ENCODE results near the gene TNNC2.
A peak's percentile ranks its signal among the peaks of the same experiment; 100 is the strongest.
"Not testable (repeated sequence)": the region's sequence is repeated elsewhere in the genome, so short reads cannot be mapped to it uniquely, and the experiment has no call there.

The TNNC2 gene

GRCh38 chr20:45819466-45819865 is 7.6 kb downstream of the TNNC2 start:
- peaks cover 33% of the 10 kb centered on the region for H3K27me3 Mint-ChIP-seq
- no peak overlapping the region for H3K4me3 Mint-ChIP-seq
- H3K9me3 Mint-ChIP-seq: no peaks in the 10 kb centered on the region
- no peak for DNase-seq
- H3K4me1 Mint-ChIP-seq (ENCODE audit: low read depth): peaks cover 19% of the 10 kb centered on the region
- H3K36me3 Mint-ChIP-seq (ENCODE audit: low read depth): peaks cover 32% of the 10 kb centered on the region
- H3K27ac Mint-ChIP-seq: no peak overlapping the region

DNA sequence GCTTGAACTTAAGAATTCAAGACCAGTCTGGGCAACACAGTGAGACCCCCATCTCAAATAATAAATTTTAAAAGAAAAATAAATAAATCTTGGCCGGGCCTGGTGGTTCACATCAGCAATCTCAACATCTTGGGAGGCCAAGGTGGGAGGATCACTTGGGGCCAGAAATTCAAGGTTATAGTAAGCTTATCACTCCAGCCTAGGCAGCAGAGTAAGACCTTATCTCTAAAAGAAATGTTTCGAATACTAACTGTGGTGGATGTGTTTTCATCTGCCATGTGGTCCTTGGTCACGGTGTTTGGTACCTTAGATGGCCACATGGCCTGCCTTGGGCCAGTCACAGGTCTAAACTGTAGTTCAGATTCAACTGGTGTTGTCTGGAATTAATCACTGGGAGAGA is 8.9 kb downstream of the TNNC2 start:
- H3K4me3 Mint-ChIP-seq: no peak overlapping the region
- peaks cover 21% of the 10 kb centered on the region for H3K27me3 Mint-ChIP-seq
- DNase-seq: no peak
- peaks cover 15% of the 10 kb centered on the region for H3K4me1 Mint-ChIP-seq (ENCODE audit: low read depth)
- H3K9me3 Mint-ChIP-seq: no peaks in the 10 kb centered on the region
- peaks cover 42% of the 10 kb centered on the region for H3K36me3 Mint-ChIP-seq (ENCODE audit: low read depth)
- no peak overlapping the region for H3K27ac Mint-ChIP-seq

DNA sequence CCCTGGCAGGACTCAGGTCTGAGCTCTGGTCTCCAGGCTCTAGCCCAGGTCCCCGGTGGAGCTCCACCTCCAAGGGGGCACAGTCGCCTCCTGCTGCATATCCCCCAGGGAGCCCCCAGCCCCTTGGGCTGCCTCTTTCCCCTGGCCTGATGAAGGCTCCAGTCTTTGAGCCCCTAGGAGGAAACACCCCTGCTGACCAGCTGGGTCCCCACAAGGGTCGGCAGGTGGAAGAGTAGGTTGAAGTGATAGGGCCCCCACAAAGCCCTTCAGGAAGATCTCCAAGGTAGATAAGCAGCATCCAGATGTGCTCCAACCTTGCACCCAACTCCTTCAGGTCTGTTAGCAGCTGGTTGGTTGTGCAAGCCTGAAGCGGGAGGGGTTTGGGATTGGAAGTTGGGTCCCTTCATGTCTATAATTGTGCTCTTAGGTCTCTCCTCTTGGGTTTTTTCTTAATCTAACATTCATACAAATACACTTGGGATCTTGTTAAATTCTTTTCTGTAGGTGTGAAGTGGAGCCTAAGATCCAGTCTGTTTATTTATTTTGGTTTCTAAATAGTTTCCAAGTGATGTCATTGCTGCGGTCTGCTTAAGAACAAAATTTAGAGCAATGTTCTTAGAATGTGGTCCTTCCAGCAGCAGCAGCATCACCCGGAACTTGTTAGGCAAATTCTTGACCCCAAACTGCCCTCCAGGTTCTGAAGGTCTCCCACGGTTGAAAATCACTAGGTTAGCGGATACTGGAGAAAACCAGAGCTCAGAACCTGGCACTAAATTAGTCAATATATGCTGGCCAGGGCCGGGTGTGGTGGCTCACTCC is 9.5 kb downstream of the TNNC2 start:
- peaks cover 17% of the 10 kb centered on the region for H3K4me1 Mint-ChIP-seq (ENCODE audit: low read depth)
- peaks cover 14% of the 10 kb centered on the region for H3K27me3 Mint-ChIP-seq
- H3K9me3 Mint-ChIP-seq: no peaks in the 10 kb centered on the region
- no peak overlapping the region for H3K4me3 Mint-ChIP-seq
- peaks cover 48% of the 10 kb centered on the region for H3K36me3 Mint-ChIP-seq (ENCODE audit: low read depth)
- DNase-seq: no peak
- H3K27ac Mint-ChIP-seq: no peak overlapping the region

GRCh38 chr20:45816951-45817350 is 10.2 kb downstream of the TNNC2 start:
- peaks cover 18% of the 10 kb centered on the region for H3K4me1 Mint-ChIP-seq (ENCODE audit: low read depth)
- H3K9me3 Mint-ChIP-seq: no peaks in the 10 kb centered on the region
- no peak overlapping the region for H3K4me3 Mint-ChIP-seq
- no peak overlapping the region for H3K27ac Mint-ChIP-seq
- H3K36me3 Mint-ChIP-seq (ENCODE audit: low read depth): peaks cover 54% of the 10 kb centered on the region
- no peak for DNase-seq
- H3K27me3 Mint-ChIP-seq: peaks cover 8% of the 10 kb centered on the region

GRCh38 chr20:45814314-45814713 is 12.8 kb downstream of the TNNC2 start:
- peaks cover 23% of the 10 kb centered on the region for H3K4me1 Mint-ChIP-seq (ENCODE audit: low read depth)
- DNase-seq: no peak
- H3K4me3 Mint-ChIP-seq: peak overlapping the region; percentile 3
- no peaks in the 10 kb centered on the region for H3K27me3 Mint-ChIP-seq
- peaks cover 80% of the 10 kb centered on the region for H3K36me3 Mint-ChIP-seq (ENCODE audit: low read depth)
- no peaks in the 10 kb centered on the region for H3K9me3 Mint-ChIP-seq
- no peak overlapping the region for H3K27ac Mint-ChIP-seq

- H3K4me1 Mint-ChIP-seq (ENCODE audit: low read depth): peaks cover 23% of the 10 kb centered on the region
- H3K27ac Mint-ChIP-seq: peak overlapping the region; percentile 89
- H3K4me3 Mint-ChIP-seq: peak overlapping the region; percentile 97
- H3K36me3 Mint-ChIP-seq (ENCODE audit: low read depth): peaks cover 88% of the 10 kb centered on the region
- no peaks in the 10 kb centered on the region for H3K9me3 Mint-ChIP-seq
- no peak for DNase-seq
- H3K27me3 Mint-ChIP-seq: no peaks in the 10 kb centered on the region
Observed at GRCh38 chr20:45813489-45813888, 13.6 kb downstream of the TNNC2 start.

GRCh38 chr20:45813006-45813340 is 14.1 kb downstream of the TNNC2 start:
- Mint-ChIP-seq H3K27ac (peak overlapping the region; percentile 89), H3K9me3 (no peaks in the 10 kb centered on the region), H3K27me3 (no peaks in the 10 kb centered on the region), H3K4me1 (ENCODE audit: low read depth) (peaks cover 23% of the 10 kb centered on the region), H3K36me3 (ENCODE audit: low read depth) (peaks cover 92% of the 10 kb centered on the region), H3K4me3 (peak overlapping the region; percentile 97)
- no peak for DNase-seq

DNA sequence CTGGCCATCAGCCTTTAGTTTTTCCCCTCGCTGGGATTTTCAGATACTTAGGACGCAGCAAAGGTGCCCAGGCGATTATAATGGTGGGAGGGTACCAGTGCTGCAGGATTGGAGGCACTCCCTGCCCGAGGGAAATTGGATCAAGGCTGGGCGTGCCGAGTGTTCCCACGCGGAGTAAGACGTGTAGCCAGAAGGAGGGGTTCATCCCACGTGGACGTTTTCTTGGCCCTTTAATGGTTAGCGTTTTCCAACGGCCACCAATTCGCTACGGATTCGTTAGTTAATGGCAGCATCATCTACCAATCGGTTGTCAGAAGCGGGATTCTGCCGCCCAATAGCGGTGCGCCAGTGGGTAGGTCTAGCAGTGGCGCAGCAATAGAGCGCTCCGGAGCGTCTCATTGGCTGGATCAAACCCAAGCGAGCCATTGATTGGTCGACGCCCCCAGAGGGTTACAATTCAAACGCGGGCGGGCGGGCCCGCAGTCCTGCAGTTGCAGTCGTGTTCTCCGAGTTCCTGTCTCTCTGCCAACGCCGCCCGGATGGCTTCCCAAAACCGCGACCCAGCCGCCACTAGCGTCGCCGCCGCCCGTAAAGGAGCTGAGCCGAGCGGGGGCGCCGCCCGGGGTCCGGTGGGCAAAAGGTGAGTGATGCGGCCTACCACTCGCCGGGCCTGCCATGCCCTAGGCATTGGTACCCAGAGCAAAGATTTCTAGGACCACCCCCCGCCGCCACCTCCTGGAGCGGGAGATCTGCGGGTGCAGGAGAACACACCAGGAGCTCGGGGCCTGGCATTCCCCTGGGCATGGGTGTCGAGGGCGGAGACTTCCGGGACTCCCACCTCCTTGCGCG is 14.7 kb downstream of the TNNC2 start, which contains the start of gene UBE2C:
TSS of gene UBE2C (plus strand) at position 488 of the 849 bp plus-strand sequence. CDS start at position 540, 52 bp downstream.
- Mint-ChIP-seq H3K27me3 (no peaks in the 10 kb centered on the region), H3K4me3 (peak within 1 kb of the TSS; percentile 97), H3K9me3 (no peaks in the 10 kb centered on the region), H3K36me3 (ENCODE audit: low read depth) (peaks cover 93% of the 10 kb centered on the region), H3K27ac (peak within 1 kb of the TSS; percentile 89), H3K4me1 (ENCODE audit: low read depth) (peaks cover 23% of the 10 kb centered on the region)
- peak; percentile 91 for DNase-seq

DNA sequence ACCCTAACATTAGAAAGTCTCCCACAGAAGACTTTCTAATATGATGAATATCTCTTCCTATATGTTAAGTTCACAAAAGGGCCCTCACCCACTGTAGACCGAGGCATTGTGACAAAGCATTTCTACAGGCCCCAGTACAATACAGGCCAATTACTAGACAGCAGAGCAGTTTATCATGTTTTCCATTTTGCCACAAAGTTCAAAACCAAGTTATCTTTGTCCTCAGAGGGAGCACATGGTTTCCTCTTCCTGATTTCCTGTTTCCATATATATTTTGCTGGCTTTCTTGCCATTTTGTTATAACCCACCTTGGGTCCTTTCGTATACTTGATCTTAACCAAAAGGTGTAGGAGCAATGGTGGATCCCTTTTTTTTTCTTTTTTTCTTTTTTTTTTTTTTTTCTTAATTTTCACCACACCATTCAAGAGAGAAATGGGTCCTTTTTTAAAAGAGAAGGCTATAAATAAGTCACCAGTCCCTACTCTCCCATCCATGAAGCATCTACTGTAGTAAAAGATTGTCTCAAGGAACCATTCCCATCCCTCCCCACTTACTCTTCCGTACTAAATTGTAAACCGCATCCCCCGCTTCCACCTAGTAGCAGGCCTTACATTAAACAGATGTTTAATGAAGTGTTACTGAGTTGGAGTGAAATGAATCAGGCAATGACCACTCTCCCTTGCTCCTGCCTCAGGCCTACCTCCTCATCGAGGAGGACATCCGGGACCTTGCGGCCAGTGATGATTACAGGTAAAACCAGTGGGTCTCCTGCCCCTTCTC is 16.7 kb downstream of the TNNC2 start:
- no peak for DNase-seq
- Mint-ChIP-seq H3K4me1 (ENCODE audit: low read depth) (peaks cover 20% of the 10 kb centered on the region), H3K4me3 (no peak overlapping the region), H3K36me3 (ENCODE audit: low read depth) (peaks cover 94% of the 10 kb centered on the region), H3K27ac (peak overlapping the region; percentile 54), H3K27me3 (no peaks in the 10 kb centered on the region), H3K9me3 (no peaks in the 10 kb centered on the region)

DNA sequence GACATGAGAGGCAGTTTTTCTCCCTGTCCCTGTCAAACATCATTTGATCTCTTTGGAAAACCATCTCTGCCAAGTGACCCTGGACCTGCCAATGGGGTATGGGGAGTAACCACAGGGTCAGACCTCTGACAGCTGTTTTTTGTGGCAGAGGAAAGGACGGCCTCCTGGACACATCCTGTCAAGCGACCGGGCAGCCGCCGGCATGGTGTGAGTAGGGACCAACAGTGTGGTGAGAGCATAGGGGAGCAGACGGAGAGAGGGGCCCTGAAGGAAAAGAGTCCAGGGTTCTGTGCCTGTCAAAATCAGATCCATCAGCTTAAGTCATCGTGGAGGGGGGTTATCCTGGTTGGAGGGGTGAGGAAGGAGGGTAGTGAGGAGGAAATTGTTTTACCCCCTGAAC is 25.3 kb downstream of the TNNC2 start:
- Mint-ChIP-seq H3K4me3 (no peak overlapping the region), H3K27me3 (no peaks in the 10 kb centered on the region), H3K9me3 (no peaks in the 10 kb centered on the region), H3K36me3 (ENCODE audit: low read depth) (peaks cover 79% of the 10 kb centered on the region), H3K4me1 (ENCODE audit: low read depth) (peaks cover 8% of the 10 kb centered on the region), H3K27ac (no peak overlapping the region)
- DNase-seq: no peak

DNA sequence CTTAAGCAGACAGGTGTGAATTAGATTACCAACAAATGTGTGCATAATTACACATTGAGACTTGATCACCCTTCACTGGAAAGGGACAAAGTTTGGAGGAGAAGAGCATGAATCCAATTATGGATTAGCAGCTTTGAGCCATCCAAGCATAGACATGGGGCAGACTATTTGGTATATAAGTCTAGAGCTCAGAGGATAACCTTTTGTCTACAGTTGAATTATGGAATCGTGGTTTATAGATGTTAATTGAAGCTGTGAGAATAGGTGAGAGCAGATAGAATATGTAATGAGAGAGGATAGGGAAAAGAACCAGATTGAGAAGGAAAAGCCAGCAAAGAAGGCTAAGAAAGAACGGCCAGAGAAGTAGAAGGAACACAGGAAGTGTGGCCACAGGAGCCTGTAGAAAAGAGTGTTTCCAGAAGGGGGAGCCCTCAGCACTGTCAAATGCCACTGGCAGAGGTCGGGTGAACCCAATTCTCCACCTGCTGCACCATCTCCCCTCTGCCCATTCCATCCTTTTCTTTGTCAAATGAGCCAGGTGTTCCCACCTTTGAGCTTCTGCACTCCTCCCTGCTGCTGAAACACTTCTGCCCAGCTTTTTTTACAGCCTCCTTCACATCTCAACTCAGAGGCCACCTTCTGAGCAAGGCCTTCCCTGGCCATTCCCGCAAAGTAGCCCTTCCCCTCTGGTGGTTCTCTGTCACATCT is 28.0 kb downstream of the TNNC2 start:
- H3K4me1 Mint-ChIP-seq (ENCODE audit: low read depth): peaks cover 8% of the 10 kb centered on the region
- H3K36me3 Mint-ChIP-seq (ENCODE audit: low read depth): peaks cover 76% of the 10 kb centered on the region
- DNase-seq: peak; percentile 59
- H3K27ac Mint-ChIP-seq: peak overlapping the region; percentile 71
- H3K27me3 Mint-ChIP-seq: no peaks in the 10 kb centered on the region
- H3K9me3 Mint-ChIP-seq: no peaks in the 10 kb centered on the region
- no peak overlapping the region for H3K4me3 Mint-ChIP-seq

DNA sequence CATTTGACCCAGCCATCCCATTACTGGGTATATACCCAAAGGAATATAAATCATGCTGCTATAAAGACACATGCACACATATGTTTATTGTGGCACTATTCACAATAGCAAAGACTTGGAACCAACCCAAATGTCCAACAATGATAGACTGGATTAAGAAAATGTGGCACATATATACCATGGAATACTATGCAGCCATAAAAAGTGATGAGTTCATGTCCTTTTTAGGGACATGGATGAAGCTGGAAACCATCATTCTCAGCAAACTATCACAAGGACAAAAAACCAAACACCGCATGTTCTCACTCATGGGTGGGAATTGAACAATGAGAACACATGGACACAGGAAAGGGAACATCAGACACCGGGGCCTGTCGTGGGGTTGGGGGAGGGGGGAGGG is 29.2 kb downstream of the TNNC2 start:
- not testable (repeated sequence) for H3K27ac Mint-ChIP-seq, H3K4me3 Mint-ChIP-seq, H3K9me3 Mint-ChIP-seq, DNase-seq, H3K27me3 Mint-ChIP-seq
- Mint-ChIP-seq H3K4me1 (ENCODE audit: low read depth) (peaks cover 11% of the 10 kb centered on the region), H3K36me3 (ENCODE audit: low read depth) (peaks cover 71% of the 10 kb centered on the region)

- H3K4me3 Mint-ChIP-seq, H3K9me3 Mint-ChIP-seq, H3K27me3 Mint-ChIP-seq, DNase-seq, H3K27ac Mint-ChIP-seq: not testable (repeated sequence)
- Mint-ChIP-seq H3K4me1 (ENCODE audit: low read depth) (peaks cover 15% of the 10 kb centered on the region), H3K36me3 (ENCODE audit: low read depth) (peaks cover 71% of the 10 kb centered on the region)
Observed at GRCh38 chr20:45797510-45797909, 29.6 kb downstream of the TNNC2 start.

Measured in activated T-cell treated with anti-CD3 and anti-CD28 coated beads, Interleukin-2, amount 50 U/mL, for 24 hours (primary cell).